ENCODE data around the gene GOLGA2. TPM values are rescaled to one million over a fixed set of nuclear protein-coding genes. Genes with fewer than 3 reads are reported as not detected.

Gene GOLGA2
- total RNA-seq, 4 donors from 2014 or later, result 81.8 to 123 (median 116) TPM

DNA sequence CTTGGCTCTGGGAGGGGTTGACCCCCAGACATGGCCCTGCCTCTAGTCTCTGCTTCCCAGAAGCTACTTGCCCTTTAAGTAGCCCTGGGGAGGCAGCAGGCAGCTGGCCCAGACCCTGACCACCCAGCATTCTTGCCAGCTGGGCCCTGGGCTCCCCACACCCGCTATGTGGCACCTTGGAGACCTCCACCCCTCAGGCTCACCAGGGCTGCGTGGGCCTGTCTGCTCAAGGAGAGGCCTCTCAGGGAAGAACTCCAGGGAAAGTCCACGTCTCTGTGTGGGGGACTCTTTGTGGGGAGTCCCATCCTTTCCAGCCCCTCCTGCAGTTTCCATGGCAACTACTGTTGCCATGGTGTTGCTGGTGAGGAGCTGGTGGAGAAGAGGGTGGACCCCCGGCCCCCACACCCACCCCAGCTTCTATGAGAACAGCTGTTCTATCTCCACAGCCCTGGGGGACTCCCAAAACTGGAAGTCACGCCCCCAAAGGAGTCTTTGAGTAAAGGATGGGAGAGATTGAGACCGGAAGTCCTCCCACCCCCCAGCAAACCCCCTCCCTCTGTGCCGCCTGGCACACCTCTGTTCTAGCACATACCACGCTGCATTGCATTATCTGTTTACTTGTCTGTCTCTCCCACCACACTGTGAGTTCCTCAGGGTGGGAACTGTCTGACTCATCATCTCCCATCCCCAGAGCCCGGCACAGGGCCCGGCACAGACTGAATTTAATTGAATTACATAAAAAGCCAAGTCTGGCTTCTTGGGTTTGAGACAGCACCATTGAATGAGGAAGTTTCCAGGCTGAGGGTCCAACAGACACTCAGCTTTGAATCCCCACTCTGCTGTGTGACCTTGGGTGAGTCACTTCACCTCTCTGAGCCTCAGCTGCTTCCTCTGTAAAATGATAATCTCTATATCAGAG is 60.1 kb downstream of the GOLGA2 start:
- no peak overlapping the region for H3K4me3 ChIP-seq (ENCODE audit: low read depth, poor library complexity, severe bottlenecking)
- intact Hi-C loops (cut with DNase I; ENCODE audit: low total_unique reads), result loop anchor here (5.0 kb wide), 1 partner anchor 1618 kb away; no protein-coding TSS in a partner anchor
- 43 to 62% methylated on average over 8 to 10 of the region's 10 CpGs for WGBS, 2 donors
- peak in 1 of 2 donors; percentile 69 for DNase-seq (ENCODE audit: low spot score in 2 of 2)
- no peak for TF ChIP-seq CTCF (IDR thresholded peaks at IDR 0.05)
- TF ChIP-seq POLR2A (IDR thresholded peaks at IDR 0.05), result no peak

- no peak for DNase-seq (ENCODE audit: low spot score in 2 of 2)
- intact Hi-C loops (cut with DNase I; ENCODE audit: low total_unique reads), result loop anchor here (5.0 kb wide), 1 partner anchor 1618 kb away; no protein-coding TSS in a partner anchor
Observed at GRCh38 chr9:128214571-128215490, 61.0 kb downstream of the GOLGA2 start.

GRCh38 chr9:128213746-128214497 is 61.9 kb downstream of the GOLGA2 start:
- WGBS, 2 donors, result 84 to 87% methylated on average over 12 of the region's 12 CpGs
- no peak overlapping the region for H3K4me3 ChIP-seq (ENCODE audit: low read depth, poor library complexity, severe bottlenecking)
- TF ChIP-seq CTCF (IDR thresholded peaks at IDR 0.05), result no peak
- TF ChIP-seq POLR2A (IDR thresholded peaks at IDR 0.05), result no peak
- intact Hi-C loops (cut with DNase I; ENCODE audit: low total_unique reads), result no loop called here
- DNase-seq (ENCODE audit: low spot score in 2 of 2), result no peak

More at GRCh38 chr9:128214571-128215490, 61.0 kb downstream of the GOLGA2 start:
- H3K4me3 ChIP-seq (ENCODE audit: low read depth, poor library complexity, severe bottlenecking), result no peak overlapping the region
- WGBS, 2 donors, result 68 to 70% methylated on average over 19 to 20 of the region's 21 CpGs
- TF ChIP-seq CTCF (IDR thresholded peaks at IDR 0.05) (no peak), POLR2A (IDR thresholded peaks at IDR 0.05) (no peak)

- H3K4me3 ChIP-seq (ENCODE audit: low read depth, poor library complexity, severe bottlenecking), result no peak overlapping the region
- intact Hi-C loops (cut with DNase I; ENCODE audit: low total_unique reads), result no loop called here
- DNase-seq (ENCODE audit: low spot score in 2 of 2), result no peak
- no peak for TF ChIP-seq POLR2A (IDR thresholded peaks at IDR 0.05)
- TF ChIP-seq CTCF (IDR thresholded peaks at IDR 0.05), result no peak
- 41 to 50% methylated on average over 2 of the region's 2 CpGs for WGBS, 2 donors
Observed at GRCh38 chr9:128211981-128212281, 63.9 kb downstream of the GOLGA2 start.

DNA sequence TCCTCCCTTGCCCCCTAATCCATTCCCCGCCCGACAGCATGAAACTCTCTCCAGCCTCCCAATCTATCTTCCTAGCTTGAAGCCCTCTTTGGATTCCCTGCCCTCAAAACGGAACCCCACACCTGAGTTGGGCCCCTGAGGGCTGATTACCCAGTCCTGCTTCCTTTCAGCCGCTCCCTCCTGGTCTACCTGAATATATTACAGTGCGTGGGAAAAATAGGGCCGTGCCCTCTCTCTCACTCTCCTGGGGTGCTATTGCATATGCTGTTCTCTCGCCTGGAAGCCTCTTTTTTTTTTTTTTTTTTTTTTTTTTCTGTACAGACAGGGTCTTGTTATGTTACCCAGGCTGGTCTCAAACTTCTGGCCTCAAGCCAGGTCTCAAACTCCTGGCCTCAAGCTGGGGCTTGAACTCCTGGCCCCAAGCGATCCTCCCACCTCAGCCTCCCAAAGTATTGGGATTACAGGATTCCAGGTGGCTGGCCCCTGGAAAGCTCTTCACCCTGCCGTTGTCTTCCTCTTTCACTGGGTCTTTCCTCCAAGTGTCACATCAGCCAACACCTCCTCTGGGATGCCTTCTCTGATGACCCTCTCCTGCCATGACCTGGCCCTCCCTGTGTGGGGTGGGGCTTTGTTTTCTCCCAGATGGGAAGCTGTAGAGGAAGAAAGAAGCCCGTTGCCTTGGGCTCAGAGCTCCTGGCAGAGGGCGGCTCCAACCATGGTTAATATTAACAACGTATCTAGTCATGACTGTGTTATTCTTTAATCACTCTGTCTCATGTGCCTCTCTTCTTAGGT is 64.4 kb downstream of the GOLGA2 start:
- 38 to 42% methylated on average over 12 of the region's 12 CpGs for WGBS, 2 donors
- TF ChIP-seq CTCF (IDR thresholded peaks at IDR 0.05) (no peak), POLR2A (IDR thresholded peaks at IDR 0.05) (no peak)
- H3K4me3 ChIP-seq (ENCODE audit: low read depth, poor library complexity, severe bottlenecking), result no peak overlapping the region
- intact Hi-C loops (cut with DNase I; ENCODE audit: low total_unique reads), result no loop called here
- DNase-seq (ENCODE audit: low spot score in 2 of 2), result no peak
